Endothelial cell of umbilical vein (primary cell): ENCODE data around the gene DBNDD2. TPM values are rescaled to one million over a fixed set of nuclear protein-coding genes. Genes with fewer than 3 reads are reported as not detected.

Experiments used
- BruUV-seq: library from RNA; stranded (reverse); fragments of 400-500 nt; replicated peaks from 2 replicates; lab custom pipeline; 2021; lab: Mats Ljungman, UMichigan
- CTCF ChIA-PET: fragments of 300-600, 350-600 bp; sonication (Branson Sonifier 250); formaldehyde crosslinking; loops from one replicate; lab custom pipeline; 2021; ENCODE audit warnings: antibody characterized with exemption, inconsistent platforms; lab: Charles Lee
- POLR2A ChIA-PET: fragments of 300-600, 350-600 bp; sonication (Branson Sonifier 250); formaldehyde crosslinking; loops from one replicate; lab custom pipeline; 2021; ENCODE audit warnings: antibody characterized with exemption, inconsistent platforms; lab: Charles Lee
- DNase-seq: peaks from one replicate; pipeline ENCODE4 v3.0.0-alpha.2; 2011; ENCODE audit warnings: low read depth, low spot score
- FAIRE-seq: peaks from 2 replicates; lab custom pipeline; 2011; peaks lifted over from hg19 to GRCh38; lab: Jason Lieb, UNC
- H2AFZ ChIP-seq: 2 replicates; pipeline ENCODE4 v1.6.0; 2012; ENCODE audit warnings: low read depth, low read length, control low read depth, inconsistent platforms
- H3K27ac ChIP-seq: 2 replicates; pipeline ENCODE4 v1.5.1; 2011; ENCODE audit warnings: low read depth, mild to moderate bottlenecking, control low read depth, low read length, moderate library complexity; ENCODE audit not compliant: insufficient read depth
- H3K27me3 ChIP-seq, 2 experiments: 2 replicates each; pipeline versions ENCODE4 v1.6.0 to v1.6.1; 2011; ENCODE audit warnings: low read length in 2 of 2, mixed read lengths in 1 of 2; ENCODE audit not compliant: control insufficient read depth in 2 of 2, insufficient read depth in 2 of 2
- H3K36me3 ChIP-seq, 2 experiments: 2 replicates in 1 of 2; 3 replicates in 1 of 2; pipeline ENCODE4 v1.5.1; 2011; ENCODE audit warnings: low read length in 2 of 2, mild to moderate bottlenecking in 1 of 2, moderate library complexity in 1 of 2; ENCODE audit not compliant: control insufficient read depth in 2 of 2, insufficient read depth in 2 of 2; ENCODE audit errors: extremely low read depth in 1 of 2
- H3K4me1 ChIP-seq: 3 replicates; pipeline ENCODE4 v1.5.1; 2011; ENCODE audit warnings: mild to moderate bottlenecking, low read length; ENCODE audit not compliant: control insufficient read depth, insufficient read depth; ENCODE audit errors: extremely low read depth
- H3K4me2 ChIP-seq: 2 replicates; pipeline ENCODE4 v1.6.1; 2011; ENCODE audit warnings: low read length, control low read depth, mixed read lengths; ENCODE audit not compliant: insufficient read depth
- H3K4me3 ChIP-seq, 3 experiments: fragments of 200-600 bp in 1 of 3; sonication (generic), shearing (Covaris generic) in 1 of 3; replicated peaks in 1 of 3; 2 replicates each; pipeline ENCODE4 v1.5.1; 2011 to 2016; ENCODE audit warnings: control low read depth in 3 of 3, low read length in 3 of 3, mild to moderate bottlenecking in 2 of 3, inconsistent platforms in 1 of 3, low read depth in 1 of 3, moderate library complexity in 1 of 3; ENCODE audit not compliant: insufficient read depth in 1 of 3
- H3K79me2 ChIP-seq: 2 replicates; pipeline ENCODE4 v1.6.0; 2012; ENCODE audit warnings: low read length, inconsistent platforms; ENCODE audit not compliant: control insufficient read depth, insufficient read depth
- H3K9ac ChIP-seq: replicated peaks from 2 replicates; pipeline ENCODE3; 2011; ENCODE audit warnings: low read length, control low read depth; ENCODE audit not compliant: insufficient read depth; ENCODE audit errors: extremely low read depth
- H3K9me1 ChIP-seq: replicated peaks from 3 replicates; pipeline ENCODE4 v1.6.0; 2011; ENCODE audit warnings: mild to moderate bottlenecking, low read length; ENCODE audit not compliant: control insufficient read depth, insufficient read depth; ENCODE audit errors: extremely low read depth
- H3K9me3 ChIP-seq: replicated peaks from 2 replicates; pipeline ENCODE4 v1.5.1; 2012; ENCODE audit warnings: low read length, inconsistent platforms; ENCODE audit not compliant: control insufficient read depth, insufficient read depth
- H4K20me1 ChIP-seq: replicated peaks from 2 replicates; pipeline ENCODE3; 2011; ENCODE audit warnings: mild to moderate bottlenecking, low read length; ENCODE audit not compliant: control insufficient read depth, insufficient read depth; ENCODE audit errors: extremely low read depth
- EZH2 ChIP-seq: IDR thresholded peaks from 2 replicates; pipeline ENCODE4 v1.6.1; 2012; ENCODE audit warnings: borderline replicate concordance, low read depth, mild to moderate bottlenecking, moderate library complexity, low read length, inconsistent platforms; ENCODE audit not compliant: severe bottlenecking
- FOS ChIP-seq: IDR thresholded peaks from 2 replicates; pipeline ENCODE4 v1.6.1; 2011; ENCODE audit warnings: mild to moderate bottlenecking, low read length, moderate library complexity, borderline replicate concordance; ENCODE audit not compliant: insufficient read depth
- GATA2 ChIP-seq: IDR thresholded peaks from 2 replicates; pipeline ENCODE4 v1.7.0; 2011; ENCODE audit warnings: low read depth, mild to moderate bottlenecking, moderate library complexity, mixed read lengths, low read length; ENCODE audit not compliant: insufficient read length, insufficient read depth
- JUN ChIP-seq: IDR thresholded peaks from 2 replicates; pipeline ENCODE4 v1.6.1; 2011; ENCODE audit warnings: borderline replicate concordance, low read depth; ENCODE audit not compliant: insufficient read length, insufficient read depth
- MYC ChIP-seq: IDR thresholded peaks from one replicate; pipeline ENCODE4 v1.6.1; 2011; ENCODE audit warnings: mild to moderate bottlenecking, low read depth, low read length
- POLR2A ChIP-seq: IDR thresholded peaks from 2 replicates; pipeline ENCODE4 v1.6.1; 2012; ENCODE audit warnings: low read depth, mild to moderate bottlenecking, control low read depth, low read length
- POLR2AphosphoS5 ChIP-seq: IDR thresholded peaks from 2 replicates; pipeline ENCODE4 v1.6.1; 2012; ENCODE audit warnings: low read depth, mild to moderate bottlenecking, control low read depth, low read length, moderate library complexity; ENCODE audit not compliant: insufficient read depth
- dilution Hi-C: fragments of 300-500 bp; cut with MboI; formaldehyde crosslinking; loops from one replicate; pipeline ENCODE4 v1.15.0; 2019; ENCODE audit warnings: low sequenced_read_pairs; ENCODE audit not compliant: extremely low pct_ligation_motif_present
- intact Hi-C: fragments of 100-400 bp; cut with micrococcal nuclease; formaldehyde crosslinking; loops from one replicate; pipeline ENCODE4 v1.10.0; 2022
- polyA plus RNA-seq, 4 experiments: library from polyadenylated mRNA; depleted of rRNA in 3 of 4; stranded (reverse) in 3 of 4; unstranded in 1 of 4; fragments of >200 nt; gene quantifications; 2 replicates each; pipeline versions ENCODE4 v1.2.1 to v1.2.3, GENCODE V29; 2011 to 2012; ENCODE audit warnings: missing spikeins in 1 of 4
- total RNA-seq: library from RNA; stranded (reverse); gene quantifications from 2 replicates; pipeline ENCODE4 v1.2.3, GENCODE V29; 2021
- TF ChIP-seq, protein P1 (sequence below): IDR thresholded peaks from 2 replicates; pipeline ENCODE4 v1.6.1; 2011; ENCODE audit not compliant: insufficient read depth, insufficient read length

The DBNDD2 gene
- total and polyA plus RNA-seq, 2 donors (not counting 3 experiments of a cell fraction or from before 2014, with no cell fraction given) = 15.6 to 27.9 TPM

GRCh38 chr20:45419188-45420091 lies 11.4 kb downstream of the DBNDD2 start:
- Histone ChIP-seq H3K4me3 (no peak overlapping the region), H3K27me3 (no peaks in the 10 kb centered on the region), H3K4me1 (peaks cover 21% of the 10 kb centered on the region), H3K27ac (peak overlapping the region; percentile 64), H3K9me3 (no peaks in the 10 kb centered on the region), H2AFZ (no peak overlapping the region), H3K9ac (peak overlapping the region; percentile 71), H4K20me1 (no peaks in the 10 kb centered on the region), H3K4me2 (no peak overlapping the region), H3K36me3 (peaks cover 7 to 25% of the 10 kb centered on the region in 2 experiments), H3K79me2 (peaks cover 22% of the 10 kb centered on the region), H3K9me1 (no peaks in the 10 kb centered on the region)
- peak; percentile 98 for DNase-seq
- no TSS peak for BruUV-seq
- intact Hi-C loops (loop anchor here (1.0 kb wide), 1 partner anchor 56 kb away; the partner anchor contains the start of gene SYS1), dilution Hi-C loops (no loop called here)
- CTCF ChIA-PET = interaction anchor here (0.7 to 7.0 kb wide), 14 partner anchors 9 to 126 kb away, joined by 3 to 42 read pairs (median 5); partner anchors contain the start of gene SYS1
- peak; percentile 98 for FAIRE-seq
- POLR2A ChIA-PET = interaction anchor here (1.4 kb wide), 1 partner anchor 56 kb away, joined by 4 read pairs; the partner anchor contains the start of gene SYS1
- TF ChIP-seq JUN (peak; percentile 80), POLR2A (no peak), FOS (peak; percentile 77), GATA2 (no peak), POLR2AphosphoS5 (no peak), EZH2 (no peak), MYC (no peak)
- TF ChIP-seq, protein P1, sequence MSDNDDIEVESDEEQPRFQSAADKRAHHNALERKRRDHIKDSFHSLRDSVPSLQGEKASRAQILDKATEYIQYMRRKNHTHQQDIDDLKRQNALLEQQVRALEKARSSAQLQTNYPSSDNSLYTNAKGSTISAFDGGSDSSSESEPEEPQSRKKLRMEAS = peak; percentile 10
